Effector CD4-positive, alpha-beta T cell (primary cell): ENCODE measurements around the gene GPR37. TPM values are rescaled to one million over a fixed set of nuclear protein-coding genes. Genes with fewer than 3 reads are reported as not detected.

Source experiments
- DNase-seq: peaks from one replicate; pipeline ENCODE4 v3.0.0-alpha.2; 2020
- total RNA-seq: gene quantifications from one replicate; lab custom pipeline; 2026; lab: John Stamatoyannopoulos, UW

Gene GPR37, protein sequence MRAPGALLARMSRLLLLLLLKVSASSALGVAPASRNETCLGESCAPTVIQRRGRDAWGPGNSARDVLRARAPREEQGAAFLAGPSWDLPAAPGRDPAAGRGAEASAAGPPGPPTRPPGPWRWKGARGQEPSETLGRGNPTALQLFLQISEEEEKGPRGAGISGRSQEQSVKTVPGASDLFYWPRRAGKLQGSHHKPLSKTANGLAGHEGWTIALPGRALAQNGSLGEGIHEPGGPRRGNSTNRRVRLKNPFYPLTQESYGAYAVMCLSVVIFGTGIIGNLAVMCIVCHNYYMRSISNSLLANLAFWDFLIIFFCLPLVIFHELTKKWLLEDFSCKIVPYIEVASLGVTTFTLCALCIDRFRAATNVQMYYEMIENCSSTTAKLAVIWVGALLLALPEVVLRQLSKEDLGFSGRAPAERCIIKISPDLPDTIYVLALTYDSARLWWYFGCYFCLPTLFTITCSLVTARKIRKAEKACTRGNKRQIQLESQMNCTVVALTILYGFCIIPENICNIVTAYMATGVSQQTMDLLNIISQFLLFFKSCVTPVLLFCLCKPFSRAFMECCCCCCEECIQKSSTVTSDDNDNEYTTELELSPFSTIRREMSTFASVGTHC
- total RNA-seq, result not detected

DNA sequence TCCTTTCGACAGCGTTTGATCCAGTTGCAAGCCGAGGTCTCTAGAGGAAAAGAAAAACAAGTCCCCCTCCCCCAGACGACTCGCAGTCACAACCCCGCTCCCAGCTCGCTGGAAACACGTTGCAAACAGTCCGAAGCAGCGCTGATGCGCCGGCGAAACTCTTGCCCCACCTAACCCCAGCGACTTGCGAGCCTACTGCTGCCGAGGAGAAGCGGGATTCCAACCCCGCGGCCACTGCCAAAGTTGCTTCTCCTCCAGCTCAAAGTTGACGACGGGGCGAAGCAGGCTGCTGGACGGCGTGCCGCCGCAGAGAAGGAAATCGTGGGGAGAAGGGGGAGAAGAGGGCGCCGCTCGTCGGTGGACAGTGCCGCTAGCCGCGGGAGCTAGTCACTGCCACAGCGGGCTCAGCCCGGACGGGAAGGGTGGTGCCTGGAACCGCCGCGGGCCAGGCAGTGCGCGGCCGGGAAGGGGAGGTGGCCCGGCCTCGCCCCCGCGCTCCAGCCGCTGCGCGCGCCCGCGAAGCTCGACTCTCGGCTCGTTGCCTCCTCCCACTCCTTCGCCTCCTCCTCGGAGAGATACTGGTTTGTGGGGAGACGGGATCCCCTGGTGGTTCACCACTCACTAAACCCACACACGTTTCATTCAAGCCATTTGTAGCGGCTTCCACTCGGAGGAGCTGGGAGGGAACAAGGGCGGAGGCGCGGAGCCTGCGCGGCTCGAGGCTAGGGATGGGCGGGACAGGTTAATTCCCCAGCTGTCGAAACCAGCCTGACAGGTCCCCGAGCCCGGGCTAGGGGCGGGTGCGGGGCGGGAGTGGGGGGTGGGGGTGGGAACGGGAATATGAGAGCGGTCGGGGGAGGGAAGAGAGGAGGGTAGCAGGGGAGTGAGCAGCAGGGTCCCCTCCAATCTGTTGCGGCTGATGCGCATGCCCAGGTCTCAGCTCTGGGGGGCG, at the start of gene GPR37:
Gene GPR37 (minus strand): TSS at position 392 of the 952 bp plus-strand sequence. CDS start 816 bp downstream, outside the sequence.
- no peak for DNase-seq

GRCh38 chr7:124813994-124814798, 48.6 kb upstream of the GPR37 start:
- no peak for DNase-seq

- no peak for DNase-seq
Measured at GRCh38 chr7:124812764-124813163, 47.2 kb upstream of the GPR37 start.

GRCh38 chr7:124811341-124811740, 45.7 kb upstream of the GPR37 start:
- no peak for DNase-seq

GRCh38 chr7:124810605-124811004, 45.0 kb upstream of the GPR37 start:
- DNase-seq, result no peak

DNA sequence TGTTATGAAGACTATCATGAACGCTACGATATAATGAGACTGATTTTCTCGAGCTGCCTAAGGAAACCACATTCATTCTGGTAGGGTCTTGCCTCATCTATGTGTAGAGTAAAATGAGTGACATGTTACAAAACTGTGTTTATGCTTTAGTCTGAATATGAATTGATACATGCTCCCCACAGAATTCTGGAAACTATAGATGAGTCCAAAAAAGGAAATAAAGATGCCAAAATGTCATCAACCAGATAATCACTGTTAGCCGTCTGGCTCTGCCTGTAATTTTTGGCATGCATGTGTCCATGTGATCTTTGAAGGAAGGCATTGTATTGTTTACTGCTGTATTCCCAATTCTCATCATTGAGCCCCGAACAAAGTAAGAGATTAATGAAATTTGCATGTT, 42.6 kb upstream of the GPR37 start:
- no peak for DNase-seq

GRCh38 chr7:124801330-124801895, 35.8 kb upstream of the GPR37 start:
- DNase-seq, result no peak

GRCh38 chr7:124800386-124800785, 34.8 kb upstream of the GPR37 start:
- no peak for DNase-seq

- DNase-seq, result no peak
Measured at GRCh38 chr7:124799448-124799847, 33.9 kb upstream of the GPR37 start.

GRCh38 chr7:124796771-124797170, 31.2 kb upstream of the GPR37 start:
- DNase-seq, result no peak

GRCh38 chr7:124792696-124793095, 27.1 kb upstream of the GPR37 start:
- no peak for DNase-seq

GRCh38 chr7:124792002-124792401, 26.4 kb upstream of the GPR37 start:
- no peak for DNase-seq

DNA sequence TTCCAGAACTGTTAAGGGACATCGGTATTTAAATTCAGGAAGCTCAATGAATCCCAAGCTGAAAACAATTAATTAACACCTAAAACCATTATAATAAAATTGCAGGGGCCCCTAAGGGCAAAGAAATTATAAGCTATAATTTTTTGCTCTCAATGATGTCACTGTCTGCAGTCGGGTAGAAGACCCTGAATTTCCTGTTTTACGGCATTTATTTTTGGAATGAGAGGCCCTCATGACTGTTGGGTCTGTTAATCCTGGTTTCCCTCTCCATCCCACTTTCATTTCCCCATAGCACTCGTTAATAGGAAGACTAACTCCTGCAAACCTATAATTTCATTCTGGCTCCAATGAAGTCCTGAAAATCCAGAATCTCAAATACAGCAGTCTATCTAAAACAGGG, 25.8 kb upstream of the GPR37 start:
- DNase-seq, result no peak

GRCh38 chr7:124790645-124791044, 25.1 kb upstream of the GPR37 start:
- no peak for DNase-seq

DNA sequence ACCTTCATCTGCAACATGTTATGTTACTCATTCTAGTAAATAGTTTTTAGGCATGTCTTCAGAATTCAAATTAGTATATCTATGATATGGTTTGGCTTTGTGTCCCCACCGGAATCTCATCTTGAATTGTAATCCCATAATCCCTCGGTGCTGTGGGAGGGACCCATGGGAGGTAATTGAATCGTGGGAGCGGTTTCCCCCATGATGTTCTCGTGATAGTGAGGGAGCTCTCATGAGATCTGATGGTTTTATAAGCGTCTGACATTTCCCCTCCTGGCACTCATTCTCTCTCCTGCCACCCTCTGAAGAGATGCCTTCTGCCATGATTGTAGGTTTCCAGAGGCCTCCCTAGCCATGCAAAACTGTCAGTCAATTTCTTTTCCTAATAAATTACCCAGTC, 20.4 kb upstream of the GPR37 start:
- no peak for DNase-seq

- no peak for DNase-seq
Measured at GRCh38 chr7:124784879-124785818, 19.6 kb upstream of the GPR37 start.

DNA sequence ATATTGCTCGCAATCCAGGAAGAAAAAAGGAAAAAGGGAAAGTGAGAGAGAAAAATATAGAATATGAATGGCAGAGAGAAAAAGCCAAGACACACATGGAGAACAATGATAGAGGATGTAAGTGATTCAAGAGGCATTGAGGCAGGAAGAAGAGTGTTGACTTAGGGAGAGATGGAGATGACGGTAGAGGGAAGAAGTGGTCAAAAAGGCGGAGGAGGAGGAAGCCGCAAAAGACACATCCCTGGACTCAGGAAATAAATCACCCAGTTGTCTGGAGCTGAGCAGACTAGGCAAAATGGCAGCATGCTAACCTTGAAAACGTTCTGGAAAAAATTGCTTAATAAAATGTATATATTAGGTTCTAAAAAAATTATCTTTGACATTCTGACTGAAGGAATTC, 17.7 kb upstream of the GPR37 start:
- DNase-seq, result no peak

DNA sequence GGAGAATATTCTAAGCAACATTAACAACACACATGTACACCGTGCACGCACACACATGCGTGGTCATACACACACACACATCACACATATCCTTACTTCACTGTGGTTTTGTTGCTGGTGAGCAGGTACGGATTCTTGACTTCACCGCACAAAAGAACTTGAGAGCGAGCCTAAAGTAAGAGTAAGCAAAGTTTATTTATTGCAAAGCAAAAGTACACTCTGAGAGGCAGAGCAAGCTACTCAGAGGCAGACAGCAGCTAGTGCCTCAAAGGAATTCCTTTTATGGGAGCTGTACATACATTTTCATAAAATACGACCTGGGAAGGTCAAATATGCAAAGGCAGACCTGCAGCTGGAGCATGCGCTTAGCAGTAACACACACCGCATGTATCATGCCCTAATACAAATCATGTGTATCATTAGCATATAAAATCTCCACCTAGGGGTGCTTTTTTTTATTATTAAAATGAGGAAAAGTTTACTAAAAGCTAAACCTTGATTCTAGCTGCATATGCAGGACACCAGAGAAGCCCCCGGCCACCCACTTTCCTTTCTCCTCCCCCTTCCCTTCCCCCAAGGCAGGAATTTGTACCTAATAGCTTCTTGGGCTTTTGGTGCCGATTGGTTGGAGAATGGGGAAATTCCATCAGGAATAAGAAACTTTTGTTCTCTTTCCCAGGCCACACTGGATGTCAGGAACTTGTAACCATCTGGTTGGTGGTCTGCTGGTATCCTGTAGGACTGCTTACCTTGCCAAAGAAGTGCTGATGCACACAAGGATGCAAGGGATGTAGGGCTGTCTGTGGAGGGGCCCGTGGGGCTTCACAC, 16.5 kb upstream of the GPR37 start:
- DNase-seq, result no peak

DNA sequence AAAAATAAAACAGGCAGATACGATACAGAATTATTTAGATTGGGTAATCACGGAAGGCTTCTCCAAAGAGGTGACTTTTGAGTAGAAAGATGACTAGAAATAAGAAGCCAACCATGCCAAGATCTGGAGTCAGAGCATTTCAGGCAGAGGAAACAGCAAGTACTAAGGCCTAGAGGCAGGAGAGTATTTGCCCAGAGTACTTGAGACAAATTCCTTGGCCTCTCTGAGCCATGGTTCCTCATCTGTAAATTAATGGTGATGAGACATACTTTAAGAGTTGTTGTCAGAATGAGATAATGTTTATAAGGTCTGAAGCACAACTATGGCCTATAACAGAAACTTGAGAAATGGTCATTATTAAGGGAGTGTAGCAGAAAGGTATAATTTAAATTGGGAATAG, 15.8 kb upstream of the GPR37 start:
- DNase-seq, result no peak

- DNase-seq, result no peak
Measured at GRCh38 chr7:124780608-124781007, 15.0 kb upstream of the GPR37 start.
